Measurements from ENCODE around the gene VAC14.

DNA sequence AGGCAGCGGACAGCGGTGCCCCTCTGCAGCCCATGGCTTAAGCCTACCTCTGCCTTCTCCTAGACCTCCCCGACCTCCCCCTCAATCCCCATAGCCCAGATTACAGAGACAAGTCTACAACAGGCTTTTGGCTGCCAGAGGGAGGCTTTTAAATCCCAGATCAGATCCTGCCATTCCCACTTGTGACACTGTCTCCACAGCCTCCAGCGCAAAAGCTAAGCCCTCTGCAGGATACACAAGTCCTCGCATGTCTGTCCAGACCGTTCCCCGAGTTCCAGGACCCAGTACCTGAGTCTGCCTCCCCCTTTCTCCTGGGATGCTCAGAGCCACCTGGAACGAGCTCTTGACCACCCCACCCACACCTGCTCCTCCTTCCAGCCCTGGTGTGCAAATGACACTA, 31.2 kb downstream of the VAC14 start:
- TF ChIP-seq SP1 (IDR thresholded peaks at IDR 0.05), result no peak
- no peak for TF ChIP-seq CTBP1 (IDR thresholded peaks at IDR 0.05; ENCODE audit: borderline replicate concordance)
- no peak for TF ChIP-seq BHLHE40 (IDR thresholded peaks at IDR 0.05; ENCODE audit: borderline replicate concordance)
- no peak for TF ChIP-seq HDGF (IDR thresholded peaks at IDR 0.05; ENCODE audit: borderline replicate concordance)
